Activated T-helper 2 cell treated with anti-CD3 and anti-CD28 coated beads, Interferon-gamma antibody, Interleukin-2, Interleukin-4, amounts not matched to agents 10 μg/mL and 5 μg/mL and 100 μg/mL, durations not matched to agents 14 hours and 24 hours and 36 hours (primary cell): ENCODE results near the gene TESK1. TPM values are rescaled to one million over a fixed set of nuclear protein-coding genes. Genes with fewer than 3 reads are reported as not detected.
"Not testable (repeated sequence)": the region's sequence is repeated elsewhere in the genome, so short reads cannot be mapped to it uniquely, and the experiment has no call there.

Experiments used
- DNase-seq: peaks from one replicate; pipeline ENCODE4 v3.0.0; 2021; ENCODE audit warnings: low spot score
- H3K27ac Mint-ChIP-seq: one replicate; pipeline ENCODE4 v1.8.0; 2021; ENCODE audit warnings: mixed read lengths
- H3K27me3 Mint-ChIP-seq: one replicate; pipeline ENCODE4 v1.8.0; 2021; ENCODE audit warnings: low read depth, mixed read lengths
- H3K36me3 Mint-ChIP-seq: one replicate; pipeline ENCODE4 v1.8.0; 2021; ENCODE audit warnings: low read depth, mixed read lengths
- H3K4me1 Mint-ChIP-seq: one replicate; pipeline ENCODE4 v1.8.0; 2021; ENCODE audit warnings: low read depth, mixed read lengths
- H3K4me3 Mint-ChIP-seq: one replicate; pipeline ENCODE4 v1.8.0; 2021; ENCODE audit warnings: low read depth, mild to moderate bottlenecking, moderate library complexity, mixed read lengths
- H3K9me3 Mint-ChIP-seq: one replicate; pipeline ENCODE4 v1.8.0; 2021; ENCODE audit warnings: mixed read lengths
- intact Hi-C: fragments of 100-400 bp; cut with micrococcal nuclease; formaldehyde crosslinking; loops from one replicate; pipeline ENCODE4 v1.15.1; 2023
- total RNA-seq: library from RNA; stranded (reverse); gene quantifications from 2 replicates; pipeline ENCODE4 v1.2.3, GENCODE V29; 2022

Gene TESK1
- total RNA-seq, 1 donor from 2014 or later = 48.0 TPM

GRCh38 chr9:35566417-35566816, 38.6 kb upstream of the TESK1 start:
- Mint-ChIP-seq H3K36me3 (no peaks in the 10 kb centered on the region), H3K4me3 (no peak overlapping the region)
- DNase-seq = no peak

GRCh38 chr9:35568196-35568595, 36.9 kb upstream of the TESK1 start:
- Mint-ChIP-seq H3K36me3 (no peaks in the 10 kb centered on the region), H3K4me1 (peaks cover 35% of the 10 kb centered on the region), H3K27me3 (no peaks in the 10 kb centered on the region), H3K27ac (no peak overlapping the region), H3K9me3 (no peaks in the 10 kb centered on the region), H3K4me3 (no peak overlapping the region)
- DNase-seq = no peak
- intact Hi-C loops = no loop called here

More at GRCh38 chr9:35566417-35566816, 38.6 kb upstream of the TESK1 start:
- Mint-ChIP-seq H3K9me3 (no peaks in the 10 kb centered on the region), H3K27me3 (no peaks in the 10 kb centered on the region), H3K27ac (no peak overlapping the region), H3K4me1 (peaks cover 28% of the 10 kb centered on the region)
- intact Hi-C loops = no loop called here

- Mint-ChIP-seq H3K36me3 (no peaks in the 10 kb centered on the region), H3K4me3 (no peak overlapping the region), H3K27me3 (no peaks in the 10 kb centered on the region), H3K9me3 (no peaks in the 10 kb centered on the region), H3K27ac (peak overlapping the region; percentile 46), H3K4me1 (peaks cover 35% of the 10 kb centered on the region)
- intact Hi-C loops = no loop called here
- DNase-seq = no peak
Measured at GRCh38 chr9:35569206-35569605, 35.9 kb upstream of the TESK1 start.

- intact Hi-C loops = no loop called here
- peak overlapping the region; percentile 13 for H3K4me3 Mint-ChIP-seq
- peak; percentile 29 for DNase-seq
- no peaks in the 10 kb centered on the region for H3K36me3 Mint-ChIP-seq
- H3K27ac Mint-ChIP-seq = peak overlapping the region; percentile 93
- peaks cover 35% of the 10 kb centered on the region for H3K4me1 Mint-ChIP-seq
- H3K9me3 Mint-ChIP-seq = no peaks in the 10 kb centered on the region
- H3K27me3 Mint-ChIP-seq = no peaks in the 10 kb centered on the region
Measured at GRCh38 chr9:35570709-35571504, 34.2 kb upstream of the TESK1 start.

GRCh38 chr9:35574578-35575122, 30.4 kb upstream of the TESK1 start:
- intact Hi-C loops = no loop called here
- H3K27ac Mint-ChIP-seq = no peak overlapping the region
- H3K36me3 Mint-ChIP-seq = peaks cover 5% of the 10 kb centered on the region
- H3K4me1 Mint-ChIP-seq = peaks cover 26% of the 10 kb centered on the region
- no peak overlapping the region for H3K4me3 Mint-ChIP-seq
- DNase-seq = no peak
- peaks cover 9% of the 10 kb centered on the region for H3K9me3 Mint-ChIP-seq
- H3K27me3 Mint-ChIP-seq = no peaks in the 10 kb centered on the region

GRCh38 chr9:35575478-35575877, 29.6 kb upstream of the TESK1 start:
- no peaks in the 10 kb centered on the region for H3K27me3 Mint-ChIP-seq
- H3K9me3 Mint-ChIP-seq = peaks cover 15% of the 10 kb centered on the region
- H3K36me3 Mint-ChIP-seq = peaks cover 12% of the 10 kb centered on the region
- no peak overlapping the region for H3K4me3 Mint-ChIP-seq
- peaks cover 22% of the 10 kb centered on the region for H3K4me1 Mint-ChIP-seq
- intact Hi-C loops = no loop called here
- H3K27ac Mint-ChIP-seq = no peak overlapping the region
- DNase-seq = no peak

GRCh38 chr9:35577486-35577885, 27.6 kb upstream of the TESK1 start:
- Mint-ChIP-seq H3K9me3 (peaks cover 29% of the 10 kb centered on the region), H3K4me1 (peaks cover 10% of the 10 kb centered on the region), H3K27ac (no peak overlapping the region), H3K27me3 (no peaks in the 10 kb centered on the region), H3K4me3 (no peak overlapping the region), H3K36me3 (peaks cover 22% of the 10 kb centered on the region)
- no peak for DNase-seq
- intact Hi-C loops = no loop called here

- H3K36me3 Mint-ChIP-seq = peaks cover 22% of the 10 kb centered on the region
- DNase-seq = no peak
Measured at GRCh38 chr9:35579130-35579529, 25.9 kb upstream of the TESK1 start.

GRCh38 chr9:35579659-35580227, 25.3 kb upstream of the TESK1 start:
- Mint-ChIP-seq H3K9me3 (peaks cover 30% of the 10 kb centered on the region), H3K27ac (peak overlapping the region; percentile 28), H3K36me3 (peaks cover 22% of the 10 kb centered on the region)
- H3K4me1 Mint-ChIP-seq, DNase-seq, H3K27me3 Mint-ChIP-seq, H3K4me3 Mint-ChIP-seq, intact Hi-C loops: not testable (repeated sequence)

More at GRCh38 chr9:35579130-35579529, 25.9 kb upstream of the TESK1 start:
- H3K4me1 Mint-ChIP-seq = peaks cover 8% of the 10 kb centered on the region
- H3K27ac Mint-ChIP-seq = peak overlapping the region; percentile 28
- intact Hi-C loops = no loop called here
- H3K27me3 Mint-ChIP-seq = no peaks in the 10 kb centered on the region
- H3K9me3 Mint-ChIP-seq = peaks cover 30% of the 10 kb centered on the region
- H3K4me3 Mint-ChIP-seq = no peak overlapping the region

- H3K36me3 Mint-ChIP-seq = peaks cover 24% of the 10 kb centered on the region
- intact Hi-C loops, H3K27me3 Mint-ChIP-seq, H3K4me1 Mint-ChIP-seq, DNase-seq, H3K27ac Mint-ChIP-seq, H3K4me3 Mint-ChIP-seq: not testable (repeated sequence)
- peaks cover 38% of the 10 kb centered on the region for H3K9me3 Mint-ChIP-seq
Measured at GRCh38 chr9:35583521-35583920, 21.5 kb upstream of the TESK1 start.

GRCh38 chr9:35584681-35585080, 20.4 kb upstream of the TESK1 start:
- H3K27me3 Mint-ChIP-seq, H3K4me3 Mint-ChIP-seq, DNase-seq, intact Hi-C loops, H3K27ac Mint-ChIP-seq, H3K4me1 Mint-ChIP-seq: not testable (repeated sequence)
- H3K9me3 Mint-ChIP-seq = peaks cover 29% of the 10 kb centered on the region
- peaks cover 19% of the 10 kb centered on the region for H3K36me3 Mint-ChIP-seq

GRCh38 chr9:35588506-35588905, 16.6 kb upstream of the TESK1 start:
- H3K27ac Mint-ChIP-seq, H3K4me3 Mint-ChIP-seq, H3K27me3 Mint-ChIP-seq, H3K4me1 Mint-ChIP-seq, DNase-seq, intact Hi-C loops: not testable (repeated sequence)
- H3K36me3 Mint-ChIP-seq = peaks cover 13% of the 10 kb centered on the region
- H3K9me3 Mint-ChIP-seq = peaks cover 22% of the 10 kb centered on the region

- intact Hi-C loops = no loop called here
- Mint-ChIP-seq H3K4me3 (no peak overlapping the region), H3K4me1 (no peaks in the 10 kb centered on the region), H3K27ac (no peak overlapping the region), H3K36me3 (peaks cover 15% of the 10 kb centered on the region), H3K27me3 (no peaks in the 10 kb centered on the region), H3K9me3 (peaks cover 24% of the 10 kb centered on the region)
- DNase-seq = no peak
Measured at GRCh38 chr9:35593581-35593980, 11.5 kb upstream of the TESK1 start.
